Transverse colon (tissue), 4 donors: Measurements from ENCODE around the gene FARP1. TPM values are rescaled to one million over a fixed set of nuclear protein-coding genes. Genes with fewer than 3 reads are reported as not detected.

Experiments
- DNase-seq: peaks from one replicate; pipeline ENCODE4 v3.0.0-alpha.2; 2019
- H3K27ac ChIP-seq, 4 donors: fragments of 200-600 bp; sonication (generic); 2 replicates each; pipeline ENCODE4 v1.5.1; 2016 to 2018; ENCODE audit warnings: inconsistent platforms in 4 of 4
- H3K27me3 ChIP-seq: fragments of 200-600 bp; sonication (generic); 2 replicates; pipeline ENCODE4 v1.5.1; 2017; ENCODE audit warnings: inconsistent platforms
- H3K36me3 ChIP-seq, 4 donors: fragments of 200-600 bp; sonication (generic); 2 replicates each; pipeline ENCODE4 v1.5.1; 2017 to 2019; ENCODE audit warnings: inconsistent platforms in 4 of 4
- H3K4me1 ChIP-seq, 4 donors: fragments of 200-600 bp; sonication (generic); 2 replicates each; pipeline ENCODE4 v1.5.1; 2017 to 2020; ENCODE audit warnings: inconsistent platforms in 4 of 4
- H3K4me3 ChIP-seq, 4 donors: fragments of 200-600 bp; sonication (generic); 1 replicate in 1 of 4; 2 replicates in 3 of 4; pipeline versions ENCODE4 v1.5.1 to v1.6.1; 2017 to 2019; ENCODE audit warnings: inconsistent platforms in 4 of 4
- H3K9me3 ChIP-seq, 2 donors: fragments of 200-600 bp; sonication (generic); 2 replicates each; pipeline ENCODE4 v1.5.1; 2017 to 2019; ENCODE audit warnings: inconsistent platforms in 2 of 2
- CTCF ChIP-seq, 5 experiments: fragments of 200-600 bp in 3 of 5; fragments of 450-650 bp in 2 of 5; sonication (generic) in 3 of 5; IDR thresholded peaks; 1 replicate in 2 of 5; 2 replicates in 3 of 5; pipeline ENCODE4 v1.5.1; 2016 to 2017; ENCODE audit warnings: antibody characterized with exemption in 5 of 5, inconsistent platforms in 3 of 5, mild to moderate bottlenecking in 2 of 5, moderate library complexity in 1 of 5
- EP300 ChIP-seq: sonication (generic); formaldehyde crosslinking; IDR thresholded peaks from one replicate; pipeline ENCODE4 v1.6.1; 2017; ENCODE audit warnings: antibody characterized with exemption, low read depth
- POLR2A ChIP-seq: fragments of 450-650 bp; IDR thresholded peaks from one replicate; pipeline ENCODE4 v1.6.1; 2016; ENCODE audit warnings: antibody characterized with exemption, mild to moderate bottlenecking, moderate library complexity
- POLR2AphosphoS5 ChIP-seq, 3 donors: sonication (generic); formaldehyde crosslinking; IDR thresholded peaks; one replicate each; pipeline ENCODE4 v1.6.1; 2016; ENCODE audit warnings: antibody characterized with exemption in 3 of 3
- WGBS, 2 donors: methylation state at CpG; one replicate each; pipeline ENCODE4 v1.1.5; 2018; ENCODE audit warnings: low coverage in 1 of 2; 5-methylcytosine and 5-hydroxymethylcytosine counted together
- in situ Hi-C, 4 donors: fragments of 200-750 bp; cut with MboI; loops; one replicate each; pipeline versions ENCODE4 v1.15.0 to v1.15.1; 2017; ENCODE audit warnings: low sequenced_read_pairs in 3 of 4, low pct_ligation_motif_present in 1 of 4, low pct_unique_long_range_greater_than_20kb in 1 of 4
- intact Hi-C: fragments of 100-400 bp; cut with DNase I; formaldehyde crosslinking; loops from one replicate; pipeline ENCODE4 v1.15.1; 2023; ENCODE audit warnings: low total_unique reads
- total RNA-seq, 4 donors: library from RNA; depleted of rRNA; stranded (reverse); fragments of >200 nt; gene quantifications; one replicate each; pipeline ENCODE4 v1.1.0, GENCODE V29; 2016

The FARP1 gene
- total RNA-seq, 4 donors from 2014 or later: 32.8 to 41.8 (median 38.3) TPM

- Histone ChIP-seq H3K4me1 (peaks cover 55 to 93% (median 63%) of the 10 kb centered on the region in 4 donors), H3K36me3 (no peaks in the 10 kb centered on the region), H3K27me3 (no peaks in the 10 kb centered on the region), H3K27ac (peak overlapping the region; percentile 83 to 88 (median 84)), H3K4me3 (no peak overlapping the region), H3K9me3 (no peaks in the 10 kb centered on the region)
- intact Hi-C loops: no loop called here
- 31 to 43% methylated on average over 2 to 21 of the region's 21 CpGs for WGBS, 2 donors
- TF ChIP-seq POLR2A: peak; percentile 10
- TF ChIP-seq POLR2AphosphoS5 (IDR thresholded peaks at IDR 0.05): peak; percentile 48 to 80 (median 60)
- TF ChIP-seq CTCF (IDR thresholded peaks at IDR 0.05): no peak
- peak; percentile 61 for TF ChIP-seq EP300
- peak; percentile 90 for DNase-seq
- in situ Hi-C loops: no loop called here
These were observed 341.7 kb downstream of the FARP1 start for GRCh38 chr13:98484289-98485219.

- intact Hi-C loops (no loop called here), in situ Hi-C loops (no loop called here)
- WGBS, 2 donors: 94% methylated on average over 11 of the region's 11 CpGs; no CpG with 5 or more reads in 1 of the 2 donors
- Histone ChIP-seq H3K27ac (peak overlapping the region; percentile 83 to 88 (median 84)), H3K4me1 (peaks cover 63 to 100% (median 69%) of the 10 kb centered on the region in 4 donors), H3K27me3 (no peaks in the 10 kb centered on the region), H3K36me3 (no peaks in the 10 kb centered on the region), H3K9me3 (no peaks in the 10 kb centered on the region), H3K4me3 (no peak overlapping the region)
- DNase-seq: no peak
- TF ChIP-seq POLR2AphosphoS5 (IDR thresholded peaks at IDR 0.05) (no peak), CTCF (IDR thresholded peaks at IDR 0.05) (no peak), POLR2A (no peak), EP300 (no peak)
These were observed 342.7 kb downstream of the FARP1 start for GRCh38 chr13:98485561-98485960.

GRCh38 chr13:98486412-98486811 is 343.5 kb downstream of the FARP1 start:
- no peak for TF ChIP-seq POLR2A
- Histone ChIP-seq H3K4me3 (no peak overlapping the region), H3K27ac (peak overlapping the region in 2 of 4 donors; percentile 86 to 88), H3K36me3 (no peaks in the 10 kb centered on the region), H3K4me1 (peaks cover 63 to 100% (median 72%) of the 10 kb centered on the region in 4 donors), H3K9me3 (no peaks in the 10 kb centered on the region), H3K27me3 (no peaks in the 10 kb centered on the region)
- in situ Hi-C loops (no loop called here), intact Hi-C loops (no loop called here)
- 90% methylated on average over 8 of the region's 8 CpGs; no CpG with 5 or more reads in 1 of the 2 donors for WGBS, 2 donors
- no peak for DNase-seq

GRCh38 chr13:98487016-98487415 is 344.1 kb downstream of the FARP1 start:
- Histone ChIP-seq H3K9me3 (no peaks in the 10 kb centered on the region), H3K36me3 (no peaks in the 10 kb centered on the region), H3K4me3 (no peak overlapping the region), H3K27ac (peak overlapping the region in 1 of 4 donors; percentile 2), H3K4me1 (peaks cover 58 to 99% (median 71%) of the 10 kb centered on the region in 4 donors), H3K27me3 (no peaks in the 10 kb centered on the region)
- intact Hi-C loops: no loop called here
- in situ Hi-C loops: no loop called here
- TF ChIP-seq CTCF (IDR thresholded peaks at IDR 0.05) (no peak), POLR2AphosphoS5 (IDR thresholded peaks at IDR 0.05) (no peak)
- WGBS, 2 donors: 72 to 90% methylated on average over 2 to 5 of the region's 5 CpGs
- no peak for DNase-seq
